LNCaP clone FGC (cell line): ENCODE data around the gene MAML2.
A peak's percentile ranks its signal among the peaks of the same experiment; 100 is the strongest.

ENCODE experiments used
- DNase-seq: peaks from one replicate; pipeline ENCODE4 v3.0.0-alpha.2; 2011; ENCODE audit warnings: low read depth
- H3K4me3 ChIP-seq: 2 replicates; pipeline ENCODE4 v1.5.1; 2011; ENCODE audit warnings: mild to moderate bottlenecking, low read depth, low read length, control low read depth
- TF ChIP-seq, protein P1 (sequence below): IDR thresholded peaks from 2 replicates; pipeline ENCODE4 v1.5.1; 2012; ENCODE audit warnings: mild to moderate bottlenecking; ENCODE audit not compliant: control insufficient read depth, insufficient read depth; ENCODE audit errors: extremely low read depth

Gene MAML2

DNA sequence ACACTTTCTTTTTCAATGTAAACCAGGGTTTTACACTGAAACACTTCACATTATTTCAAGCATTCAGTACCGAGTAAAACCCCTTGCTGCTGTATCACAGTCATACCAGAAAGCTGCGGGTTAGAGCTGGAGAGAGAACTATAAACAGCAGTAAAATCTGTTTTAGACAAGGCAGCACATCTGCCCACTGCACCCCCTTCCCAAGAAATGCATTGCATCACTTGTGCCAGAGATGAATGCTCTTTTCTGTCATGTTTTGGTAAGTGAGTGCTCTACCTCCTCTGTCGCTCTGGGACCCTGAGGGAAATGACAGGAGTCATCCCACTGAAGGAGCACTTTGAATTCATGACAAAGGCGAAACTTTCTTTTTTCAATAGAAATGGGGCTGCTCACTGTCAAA lies 107.2 kb downstream of the MAML2 start:
- TF ChIP-seq, protein P1, sequence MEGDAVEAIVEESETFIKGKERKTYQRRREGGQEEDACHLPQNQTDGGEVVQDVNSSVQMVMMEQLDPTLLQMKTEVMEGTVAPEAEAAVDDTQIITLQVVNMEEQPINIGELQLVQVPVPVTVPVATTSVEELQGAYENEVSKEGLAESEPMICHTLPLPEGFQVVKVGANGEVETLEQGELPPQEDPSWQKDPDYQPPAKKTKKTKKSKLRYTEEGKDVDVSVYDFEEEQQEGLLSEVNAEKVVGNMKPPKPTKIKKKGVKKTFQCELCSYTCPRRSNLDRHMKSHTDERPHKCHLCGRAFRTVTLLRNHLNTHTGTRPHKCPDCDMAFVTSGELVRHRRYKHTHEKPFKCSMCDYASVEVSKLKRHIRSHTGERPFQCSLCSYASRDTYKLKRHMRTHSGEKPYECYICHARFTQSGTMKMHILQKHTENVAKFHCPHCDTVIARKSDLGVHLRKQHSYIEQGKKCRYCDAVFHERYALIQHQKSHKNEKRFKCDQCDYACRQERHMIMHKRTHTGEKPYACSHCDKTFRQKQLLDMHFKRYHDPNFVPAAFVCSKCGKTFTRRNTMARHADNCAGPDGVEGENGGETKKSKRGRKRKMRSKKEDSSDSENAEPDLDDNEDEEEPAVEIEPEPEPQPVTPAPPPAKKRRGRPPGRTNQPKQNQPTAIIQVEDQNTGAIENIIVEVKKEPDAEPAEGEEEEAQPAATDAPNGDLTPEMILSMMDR = no peak
- no peak overlapping the region for H3K4me3 ChIP-seq
- no peak for DNase-seq

DNA sequence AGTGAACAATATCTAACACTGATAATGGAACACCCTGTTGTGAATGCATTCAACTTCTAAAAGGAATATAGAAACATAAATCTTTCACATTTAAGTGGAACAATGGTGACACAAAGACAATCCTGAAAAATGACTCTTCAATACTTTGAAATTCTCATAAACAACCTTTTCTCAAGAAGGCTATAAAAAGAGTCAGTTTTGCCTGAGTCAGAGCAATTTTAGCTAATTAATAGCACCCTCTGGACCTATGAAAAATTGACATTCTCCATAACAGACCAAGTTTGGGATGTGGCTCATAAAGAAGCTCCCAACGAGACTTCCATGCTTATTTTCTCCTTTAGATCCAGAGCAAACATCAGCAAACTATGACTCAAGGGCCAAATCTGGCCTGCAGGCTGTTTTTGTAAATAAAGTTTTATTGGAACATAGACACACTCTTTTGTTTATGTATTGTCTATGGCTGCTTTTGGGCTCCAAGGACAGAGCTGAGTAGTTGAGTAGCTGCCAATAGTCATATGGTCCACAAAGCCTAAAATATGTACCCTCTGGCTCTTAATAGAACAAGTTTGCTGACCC lies 108.0 kb downstream of the MAML2 start:
- TF ChIP-seq, protein P1 = no peak
- DNase-seq = peak; percentile 39
- no peak overlapping the region for H3K4me3 ChIP-seq

DNA sequence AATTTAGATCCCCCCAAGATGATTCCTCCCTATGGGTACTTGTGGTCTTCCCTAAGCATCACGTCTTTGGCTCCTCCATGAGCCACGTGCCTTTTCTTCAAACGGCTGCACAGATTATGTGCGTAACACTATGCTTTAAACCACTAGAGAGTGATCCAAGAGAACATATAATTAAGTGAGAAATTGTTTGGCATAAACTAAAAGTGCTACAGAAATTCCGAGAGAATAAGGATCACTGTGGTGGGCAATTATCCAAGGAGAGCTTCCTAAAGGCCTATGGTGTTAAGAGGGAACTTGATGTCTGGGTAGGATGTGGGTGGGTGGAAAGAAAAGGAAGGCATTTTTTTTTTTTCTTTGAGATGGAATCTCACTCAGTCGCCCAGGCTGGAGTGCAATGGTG lies 110.9 kb downstream of the MAML2 start:
- DNase-seq = no peak
- H3K4me3 ChIP-seq = no peak overlapping the region
- TF ChIP-seq, protein P1 = no peak

DNA sequence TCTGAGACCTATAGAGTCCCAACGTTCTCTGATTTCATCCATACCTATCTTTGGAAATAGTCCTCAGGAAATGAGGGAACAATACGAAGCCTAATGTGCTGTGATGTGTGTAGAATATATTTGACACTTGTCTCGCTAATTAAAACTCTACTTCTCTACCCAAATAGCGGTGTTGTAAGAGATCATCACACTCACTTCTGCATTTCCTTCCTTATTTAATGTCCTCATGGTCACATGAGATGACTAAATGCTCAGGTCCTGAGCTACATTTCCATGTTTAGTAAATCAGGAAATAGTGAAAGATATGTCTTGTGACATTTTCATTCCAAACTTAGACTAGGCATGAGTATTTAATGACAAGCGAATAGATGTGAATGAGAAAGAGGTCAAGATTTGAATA lies 112.3 kb downstream of the MAML2 start:
- no peak overlapping the region for H3K4me3 ChIP-seq
- TF ChIP-seq, protein P1 = no peak
- no peak for DNase-seq

DNA sequence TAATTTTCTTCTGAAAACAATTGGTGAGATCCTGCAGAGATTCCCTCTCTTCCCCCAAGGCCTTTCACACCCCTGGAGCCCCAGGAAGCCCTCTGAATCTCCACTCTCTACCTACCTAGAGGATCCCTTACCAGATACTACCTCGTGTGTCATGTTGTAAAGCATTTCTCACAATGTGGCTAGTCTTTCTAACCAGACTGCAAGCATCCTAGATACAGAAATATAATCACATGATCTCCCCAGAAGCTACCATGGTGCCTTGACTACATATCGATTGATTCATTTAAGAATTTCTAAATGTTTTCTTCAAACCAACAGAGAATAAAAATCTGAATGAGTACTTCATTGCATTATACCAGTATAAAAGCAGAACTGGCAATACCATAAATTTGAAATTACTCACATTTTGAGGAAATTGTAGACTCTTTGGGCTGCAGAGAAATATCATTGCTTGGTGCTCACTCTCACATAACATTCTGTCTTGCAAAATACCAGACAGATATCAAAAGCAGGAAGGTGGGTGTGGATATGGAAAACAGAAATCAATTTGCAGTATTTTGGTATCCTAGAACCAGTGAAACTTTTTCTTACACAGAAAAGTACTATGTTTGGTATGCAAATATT lies 113.5 kb downstream of the MAML2 start:
- TF ChIP-seq, protein P1 = no peak
- no peak for DNase-seq

DNA sequence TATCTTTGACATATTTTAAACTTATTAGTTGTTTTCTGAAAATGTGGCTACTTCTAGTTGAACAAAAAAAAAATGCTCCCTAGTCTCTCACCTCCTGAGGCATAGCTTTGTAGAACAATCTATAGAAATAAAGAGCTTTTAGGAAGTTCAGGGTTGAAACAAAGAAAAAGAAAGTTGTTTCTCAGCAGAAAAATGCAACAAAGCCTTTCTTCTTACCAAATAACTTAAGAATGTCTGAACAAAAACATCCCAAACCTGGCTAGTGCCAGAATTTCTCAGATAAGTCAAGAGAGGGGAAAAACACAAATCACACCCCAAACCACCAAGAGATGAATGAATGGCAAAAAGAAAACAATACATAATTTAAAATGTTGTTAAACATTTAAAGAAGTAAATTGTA lies 114.1 kb downstream of the MAML2 start:
- TF ChIP-seq, protein P1 = no peak
- no peak overlapping the region for H3K4me3 ChIP-seq
- no peak for DNase-seq

More for the DNA sequence above, 113.5 kb downstream of the MAML2 start:
- no peak overlapping the region for H3K4me3 ChIP-seq

DNA sequence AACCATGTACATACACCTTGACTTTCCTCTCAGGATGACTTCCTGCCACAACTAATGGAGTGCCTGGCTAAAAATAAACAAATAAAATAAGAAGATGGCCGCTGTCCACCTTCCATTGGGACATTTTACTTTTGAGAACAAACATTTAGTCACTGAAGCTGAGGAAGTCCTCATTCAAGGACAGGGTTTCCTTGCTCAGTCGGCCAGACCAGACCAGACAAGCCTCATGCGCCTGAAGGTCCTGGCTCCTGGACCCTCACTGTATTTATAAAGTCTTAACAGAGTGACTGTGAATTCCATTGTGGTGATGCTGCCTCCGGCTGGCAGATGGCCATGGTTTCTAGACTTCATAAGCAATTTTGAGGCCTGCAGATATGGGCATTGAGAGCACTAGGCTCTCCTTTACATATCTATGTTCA lies 114.5 kb downstream of the MAML2 start:
- TF ChIP-seq, protein P1 = no peak
- DNase-seq = no peak

More for the DNA sequence above, 114.5 kb downstream of the MAML2 start:
- H3K4me3 ChIP-seq = no peak overlapping the region
